Posterior vena cava (tissue), 2 donors: ENCODE measurements around the gene EIF4ENIF1. TPM values are rescaled to one million over a fixed set of nuclear protein-coding genes. Genes with fewer than 3 reads are reported as not detected.

Experiments
- total RNA-seq, 2 donors: library from RNA; stranded (reverse); fragmentation: NEBNext Ultra II Directional; extraction: Animal tissue kit (Norgen Biotek cat#: 25700); gene quantifications; one replicate each; pipeline ENCODE4 v1.2.1, GENCODE V29; 2021
- donor health status: DM: yes; HTN: yes; CAD: no.
- donor health status: DM: yes; HTN: yes; CAD: no.

Gene EIF4ENIF1
- total RNA-seq, 2 donors from 2014 or later: 26.0 to 34.5 TPM

Other genes starting within 250 kb of the EIF4ENIF1 start
- gene PIK3IP1, start 197.4 kb downstream of the EIF4ENIF1 start, total RNA-seq: 10 to 100 TPM; 12.8 to 18.8 TPM
- gene PATZ1, start 143.5 kb downstream of the EIF4ENIF1 start, total RNA-seq: 10 to 100 TPM; 10.8 to 14.9 TPM
- gene DRG1, start 90.2 kb downstream of the EIF4ENIF1 start, total RNA-seq: 10 to 100 TPM; 37.8 to 40.3 TPM
- gene SFI1, start 6.7 kb upstream of the EIF4ENIF1 start, total RNA-seq: 10 to 100 TPM; 20.5 to 22.4 TPM
- gene PISD, start 172.4 kb upstream of the EIF4ENIF1 start, total RNA-seq: 10 to 100 TPM; 38.0 to 44.6 TPM